Neural progenitor cell (in vitro differentiated cells): ENCODE data around the gene PER1. TPM values are rescaled to one million over a fixed set of nuclear protein-coding genes. Genes with fewer than 3 reads are reported as not detected.
A peak's percentile ranks its signal among the peaks of the same experiment; 100 is the strongest.

Source experiments
- DNase-seq: peaks from one replicate; pipeline ENCODE4 v3.0.0-alpha.2; 2016; ENCODE audit warnings: low spot score
- H2AFZ ChIP-seq: fragments of 200-600 bp; sonication (generic); replicated peaks from 2 replicates; pipeline ENCODE4 v1.6.1; 2016; ENCODE audit warnings: antibody characterized with exemption
- H3F3A ChIP-seq: fragments of 200-600 bp; sonication (generic); 2 replicates; pipeline ENCODE4 v1.6.1; 2016; ENCODE audit warnings: antibody characterized with exemption, low read depth
- H3K27ac ChIP-seq: fragments of 200-600 bp; sonication (generic); 2 replicates; pipeline ENCODE4 v1.5.1; 2016; ENCODE audit warnings: mild to moderate bottlenecking
- H3K27me3 ChIP-seq: fragments of 200-600 bp; sonication (generic); 2 replicates; pipeline ENCODE4 v1.6.1; 2016; ENCODE audit warnings: mild to moderate bottlenecking, moderate library complexity
- H3K36me3 ChIP-seq: fragments of 200-600 bp; sonication (generic); 2 replicates; pipeline ENCODE4 v1.5.1; 2016
- H3K4me1 ChIP-seq: fragments of 200-600 bp; sonication (generic); 2 replicates; pipeline ENCODE4 v1.6.1; 2016; ENCODE audit warnings: mixed run types
- H3K4me2 ChIP-seq: fragments of 200-600 bp; sonication (generic); 2 replicates; pipeline ENCODE4 v1.6.1; 2016
- H3K4me3 ChIP-seq: fragments of 200-600 bp; sonication (generic); 2 replicates; pipeline ENCODE4 v1.5.1; 2016
- H3K79me2 ChIP-seq: fragments of 200-600 bp; sonication (generic); 2 replicates; pipeline ENCODE4 v1.6.1; 2016; ENCODE audit warnings: low read depth
- H3K9ac ChIP-seq: fragments of 200-600 bp; sonication (generic); 2 replicates; pipeline ENCODE4 v1.6.1; 2016
- H3K9me3 ChIP-seq: fragments of 200-600 bp; sonication (generic); 2 replicates; pipeline ENCODE4 v1.5.1; 2016; ENCODE audit warnings: low read depth
- H4K20me1 ChIP-seq: fragments of 200-600 bp; sonication (generic); 2 replicates; pipeline ENCODE4 v1.6.1; 2016; ENCODE audit warnings: low read depth
- H3K27ac Mint-ChIP-seq: 3 replicates; pipeline ENCODE4 v1.8.0; 2021; ENCODE audit warnings: mixed read lengths
- H3K27me3 Mint-ChIP-seq: 2 replicates; pipeline ENCODE4 v1.8.0; 2022; ENCODE audit warnings: low read depth, mild to moderate bottlenecking, inconsistent platforms, moderate library complexity, mixed read lengths; ENCODE audit not compliant: insufficient read depth
- H3K36me3 Mint-ChIP-seq: 3 replicates; pipeline ENCODE4 v1.8.0; 2021; ENCODE audit warnings: mixed read lengths
- H3K4me1 Mint-ChIP-seq: 3 replicates; pipeline ENCODE4 v1.8.0; 2021; ENCODE audit warnings: mixed read lengths
- H3K4me3 Mint-ChIP-seq: 3 replicates; pipeline ENCODE4 v1.8.0; 2021; ENCODE audit warnings: mild to moderate bottlenecking, moderate library complexity, mixed read lengths
- H3K9me3 Mint-ChIP-seq: 3 replicates; pipeline ENCODE4 v1.8.0; 2020; ENCODE audit warnings: mixed read lengths
- CTCF ChIP-seq: fragments of 200-600 bp; sonication (generic); IDR thresholded peaks from 2 replicates; pipeline ENCODE4 v1.5.1; 2017; ENCODE audit warnings: antibody characterized with exemption, mild to moderate bottlenecking
- EZH2 ChIP-seq: fragments of 200-600 bp; sonication (generic); IDR thresholded peaks from 2 replicates; pipeline ENCODE4 v1.6.1; 2017; ENCODE audit warnings: antibody characterized with exemption, mild to moderate bottlenecking, moderate library complexity
- EZH2phosphoT487 ChIP-seq: fragments of 200-600 bp; sonication (generic); IDR thresholded peaks from 2 replicates; pipeline ENCODE4 v1.6.1; 2017; ENCODE audit warnings: antibody characterized with exemption
- total RNA-seq: library from RNA; depleted of rRNA; stranded (reverse); fragments of >200 nt; gene quantifications from 2 replicates; pipeline ENCODE4 v1.2.3, GENCODE V29; 2015; ENCODE audit warnings: low replicate concordance

PER1 gene
- total RNA-seq, 1 donor from 2014 or later, result 3.2 TPM

GRCh38 chr17:8153031-8153451, 837 bp upstream of the PER1 start:
- Histone ChIP-seq H3K4me2 (peak overlapping the region; percentile 92), H3K79me2 (no peaks in the 10 kb centered on the region), H3K36me3 (no peaks in the 10 kb centered on the region), H3K27me3 (no peaks in the 10 kb centered on the region), H3F3A (peaks cover 56% of the 10 kb centered on the region), H3K27ac (no peak overlapping the region), H3K9ac (no peak overlapping the region), H3K9me3 (no peaks in the 10 kb centered on the region), H3K4me1 (peaks cover 18% of the 10 kb centered on the region), H4K20me1 (peaks cover 18% of the 10 kb centered on the region), H2AFZ (no peak overlapping the region), H3K4me3 (no peak overlapping the region)
- no peak for DNase-seq
- no peak for TF ChIP-seq EZH2phosphoT487
- TF ChIP-seq CTCF, result no peak
- H3K27ac Mint-ChIP-seq, result peak overlapping the region; percentile 96
- H3K36me3 Mint-ChIP-seq, result no peaks in the 10 kb centered on the region
- no peak overlapping the region for H3K4me3 Mint-ChIP-seq
- H3K4me1 Mint-ChIP-seq, result peaks cover 21% of the 10 kb centered on the region
- peaks cover 13% of the 10 kb centered on the region for H3K27me3 Mint-ChIP-seq
- no peaks in the 10 kb centered on the region for H3K9me3 Mint-ChIP-seq

DNA sequence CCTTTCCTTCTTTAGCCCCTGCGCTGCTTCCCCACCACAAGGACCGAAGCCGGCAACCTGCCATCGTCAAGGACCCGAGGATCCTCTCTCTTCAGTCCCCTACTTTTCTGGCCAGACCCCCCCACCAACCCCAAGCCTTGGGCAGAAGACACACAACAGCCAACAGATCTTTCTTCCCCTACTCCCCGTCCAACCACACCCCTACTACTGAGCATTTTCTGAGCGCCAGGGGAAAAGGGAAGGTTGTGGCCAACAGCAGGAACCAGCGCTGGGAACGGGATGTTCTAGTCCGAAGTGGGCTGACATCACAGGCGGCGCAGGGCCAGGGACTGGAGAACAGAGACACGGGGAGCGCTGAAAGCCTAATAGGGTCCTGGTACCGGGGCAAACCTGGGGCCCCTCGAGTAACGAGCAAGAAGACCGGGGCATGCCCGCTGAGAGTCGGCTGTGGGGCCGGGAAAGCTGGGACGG, 528 bp downstream of the PER1 start:
- no peak overlapping the region for H2AFZ ChIP-seq

GRCh38 chr17:8151120-8151640, 1.0 kb downstream of the PER1 start:
- H3K4me2 ChIP-seq, result peak overlapping the region; percentile 92
- peak overlapping the region; percentile 69 for H3K4me3 ChIP-seq
- H3K9me3 ChIP-seq, result no peaks in the 10 kb centered on the region
- DNase-seq, result peak; percentile 86
- H3K4me1 Mint-ChIP-seq, result peaks cover 21% of the 10 kb centered on the region
- TF ChIP-seq CTCF (no peak), EZH2 (no peak), EZH2phosphoT487 (no peak)
- H3K27me3 ChIP-seq, result no peaks in the 10 kb centered on the region
- no peaks in the 10 kb centered on the region for H3K79me2 ChIP-seq
- no peaks in the 10 kb centered on the region for H3K9me3 Mint-ChIP-seq
- peaks cover 16% of the 10 kb centered on the region for H3K27me3 Mint-ChIP-seq
- H2AFZ ChIP-seq, result no peak overlapping the region
- peaks cover 18% of the 10 kb centered on the region for H3K4me1 ChIP-seq
- no peaks in the 10 kb centered on the region for H3K36me3 ChIP-seq
- H4K20me1 ChIP-seq, result peaks cover 18% of the 10 kb centered on the region
- peak overlapping the region; percentile 96 for H3K27ac Mint-ChIP-seq
- peak overlapping the region; percentile 18 for H3K9ac ChIP-seq
- H3K36me3 Mint-ChIP-seq, result peaks cover 7% of the 10 kb centered on the region
- no peak overlapping the region for H3K4me3 Mint-ChIP-seq
- H3K27ac ChIP-seq, result no peak overlapping the region
- H3F3A ChIP-seq, result peaks cover 41% of the 10 kb centered on the region

More for the DNA sequence above, 528 bp downstream of the PER1 start:
- TF ChIP-seq CTCF (no peak), EZH2 (no peak), EZH2phosphoT487 (no peak)
- H3K9ac ChIP-seq, result peak overlapping the region; percentile 18
- peak overlapping the region; percentile 92 for H3K4me2 ChIP-seq
- peak overlapping the region; percentile 96 for H3K27ac Mint-ChIP-seq
- no peak overlapping the region for H3K27ac ChIP-seq
- H3K9me3 Mint-ChIP-seq, result no peaks in the 10 kb centered on the region
- no peaks in the 10 kb centered on the region for H3K79me2 ChIP-seq
- no peaks in the 10 kb centered on the region for H3K36me3 ChIP-seq
- peaks cover 21% of the 10 kb centered on the region for H3K4me1 Mint-ChIP-seq
- peaks cover 3% of the 10 kb centered on the region for H3K36me3 Mint-ChIP-seq
- H4K20me1 ChIP-seq, result peaks cover 18% of the 10 kb centered on the region
- peaks cover 42% of the 10 kb centered on the region for H3F3A ChIP-seq
- H3K4me1 ChIP-seq, result peaks cover 18% of the 10 kb centered on the region
- H3K27me3 Mint-ChIP-seq, result peaks cover 13% of the 10 kb centered on the region
- H3K27me3 ChIP-seq, result no peaks in the 10 kb centered on the region
- no peak overlapping the region for H3K4me3 Mint-ChIP-seq
- peak; percentile 66 for DNase-seq
- no peaks in the 10 kb centered on the region for H3K9me3 ChIP-seq
- H3K4me3 ChIP-seq, result peak overlapping the region; percentile 69
